ENCODE data around the gene EFHD1.

Gene EFHD1

DNA sequence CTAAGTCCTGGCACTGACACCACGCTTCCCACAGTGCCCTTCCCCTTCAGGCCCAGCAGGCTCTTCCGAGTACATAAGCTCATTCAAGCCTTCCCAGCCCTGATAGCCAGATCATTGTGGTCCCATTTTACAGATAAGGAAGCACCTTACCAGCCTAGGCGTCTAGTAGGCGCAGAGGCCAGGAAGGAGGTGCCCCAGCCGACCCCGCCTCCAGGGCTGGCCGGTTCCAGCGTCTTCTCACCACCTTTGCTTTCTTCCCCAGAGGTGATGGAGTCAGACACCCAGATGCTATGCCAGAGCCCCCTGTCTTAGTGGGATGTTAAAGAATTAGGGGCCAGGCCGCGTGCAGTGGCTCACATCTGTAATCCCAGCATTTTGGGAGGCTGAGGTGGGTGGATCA lies 28.9 kb upstream of the EFHD1 start:
- TF ChIP-seq POLR2A (IDR thresholded peaks at IDR 0.05; ENCODE audit: low read depth, low read length), result no peak
- DNase-seq (ENCODE audit: insufficient read length, low spot score) (no peak), FAIRE-seq (no peak)

DNA sequence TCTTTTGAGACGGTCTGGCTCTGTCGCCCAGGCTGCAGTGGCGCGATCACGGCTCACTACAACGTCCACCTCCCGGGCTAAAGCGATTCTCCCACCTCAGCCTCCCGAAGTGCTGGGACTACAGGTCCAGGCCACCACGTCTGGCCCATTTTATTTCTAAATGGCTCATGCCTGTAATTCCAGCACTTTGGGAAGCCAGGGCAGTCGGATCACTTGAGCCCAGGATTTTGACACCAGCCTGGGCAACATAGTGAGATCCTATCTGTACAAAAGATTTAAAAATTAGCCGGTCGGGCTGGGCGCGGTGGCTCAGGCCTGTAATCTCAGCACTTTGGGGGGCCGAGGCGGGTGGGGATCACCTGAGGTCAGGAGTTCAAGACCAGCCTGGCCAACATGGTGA lies 26.4 kb upstream of the EFHD1 start:
- DNase-seq (ENCODE audit: insufficient read length, low spot score), result no peak
- no peak for FAIRE-seq
- no peak for TF ChIP-seq POLR2A (IDR thresholded peaks at IDR 0.05; ENCODE audit: low read depth, low read length)

DNA sequence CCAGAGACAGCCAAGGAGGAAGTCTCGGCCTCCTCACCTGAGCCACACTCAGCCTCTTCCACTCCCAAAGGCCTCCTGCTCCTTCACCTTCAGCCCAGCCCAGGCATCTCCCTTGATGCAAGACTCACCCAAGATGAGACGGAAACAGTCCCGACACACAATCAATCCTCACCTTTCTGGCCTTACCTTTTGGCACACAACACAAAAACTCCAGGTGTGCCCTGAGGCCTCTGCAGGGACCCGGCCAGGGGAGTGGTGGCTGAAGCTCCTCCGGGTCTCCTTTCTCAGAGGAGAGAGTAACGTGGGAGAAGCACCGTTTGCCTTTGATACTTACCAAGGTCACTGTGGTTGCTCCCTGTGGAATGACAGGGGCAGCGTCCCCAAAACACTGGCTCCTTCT lies 23.8 kb upstream of the EFHD1 start:
- TF ChIP-seq POLR2A (IDR thresholded peaks at IDR 0.05; ENCODE audit: low read depth, low read length), result no peak
- no peak for FAIRE-seq
- no peak for DNase-seq (ENCODE audit: insufficient read length, low spot score)

DNA sequence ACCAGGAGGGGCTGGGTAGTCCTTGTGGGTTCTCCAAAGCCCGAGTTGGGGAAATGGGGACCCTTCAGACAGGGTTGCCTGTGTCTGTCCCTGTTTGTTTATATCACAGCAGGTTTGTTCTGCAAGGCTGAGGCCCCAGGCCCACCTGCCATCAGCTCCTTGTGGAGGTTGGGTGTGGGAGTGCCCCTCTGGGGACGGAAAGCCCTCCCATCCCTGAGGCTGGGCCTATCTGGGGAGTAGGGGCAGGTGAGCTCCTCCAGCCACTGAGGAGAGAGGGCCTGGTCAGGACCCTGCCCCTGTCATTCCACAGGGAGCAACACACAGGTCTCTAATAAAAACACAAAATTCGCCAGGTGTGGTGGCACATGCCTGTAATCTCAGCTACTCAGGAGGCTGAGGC lies 23.3 kb upstream of the EFHD1 start:
- no peak for TF ChIP-seq POLR2A (IDR thresholded peaks at IDR 0.05; ENCODE audit: low read depth, low read length)
- no peak for DNase-seq (ENCODE audit: insufficient read length, low spot score)
- no peak for FAIRE-seq

DNA sequence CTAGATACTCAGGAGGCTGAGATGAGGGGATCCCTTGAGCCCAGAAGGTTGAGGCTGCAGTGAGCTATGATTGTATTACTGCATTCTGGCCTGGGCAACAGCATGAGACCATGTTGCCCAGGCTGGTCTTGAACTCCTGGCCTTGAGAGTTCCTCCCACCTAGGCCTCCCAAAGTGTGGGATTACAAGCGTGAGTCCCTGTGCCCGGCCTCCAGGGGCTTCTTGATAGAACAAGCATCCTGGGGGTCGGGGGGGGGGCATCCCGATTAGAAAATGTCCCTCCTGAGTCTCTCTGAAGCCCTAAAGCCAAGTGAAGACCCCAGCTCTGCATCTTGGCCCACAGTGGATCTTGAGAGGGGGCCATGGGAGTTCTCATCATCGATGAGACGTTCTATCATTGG lies 22.3 kb upstream of the EFHD1 start:
- FAIRE-seq, result no peak
- no peak for DNase-seq (ENCODE audit: insufficient read length, low spot score)

DNA sequence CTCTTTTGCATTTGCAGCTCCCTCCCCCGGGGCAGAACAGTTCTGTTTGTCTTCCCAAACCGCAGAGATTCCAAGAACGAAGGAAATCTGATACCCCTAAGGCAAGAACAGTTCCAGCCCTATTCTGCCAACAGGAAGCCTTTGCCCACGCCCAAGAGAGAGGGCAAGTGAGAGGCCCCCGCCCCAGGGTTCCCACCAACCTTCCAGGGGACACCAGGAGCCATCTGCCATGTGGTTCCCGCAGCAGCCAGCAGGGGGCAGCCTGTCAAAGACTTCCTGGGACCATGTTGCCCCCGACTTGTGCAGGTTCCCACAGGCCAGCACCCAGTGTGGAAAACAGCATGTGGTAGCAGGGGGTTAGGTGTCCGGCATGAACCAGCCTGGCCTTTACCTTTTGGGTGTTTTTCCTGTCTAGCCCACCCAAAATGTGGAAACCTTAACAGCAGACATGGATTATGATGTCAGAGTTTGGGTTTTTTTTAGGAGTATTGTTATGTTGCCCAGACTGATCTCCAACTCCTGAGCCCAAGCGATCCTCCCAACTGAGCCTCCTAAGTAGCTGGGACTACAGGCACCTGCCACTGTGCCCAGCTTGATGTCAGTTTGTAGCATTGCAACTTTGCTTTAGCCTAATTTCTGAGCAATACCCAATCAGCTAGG lies 21.7 kb upstream of the EFHD1 start:
- DNase-seq (ENCODE audit: insufficient read length, low spot score) (peak; percentile 69), FAIRE-seq (no peak)
- no peak for TF ChIP-seq POLR2A (IDR thresholded peaks at IDR 0.05; ENCODE audit: low read depth, low read length)

More for the DNA sequence above, 22.3 kb upstream of the EFHD1 start:
- no peak for TF ChIP-seq POLR2A (IDR thresholded peaks at IDR 0.05; ENCODE audit: low read depth, low read length)

DNA sequence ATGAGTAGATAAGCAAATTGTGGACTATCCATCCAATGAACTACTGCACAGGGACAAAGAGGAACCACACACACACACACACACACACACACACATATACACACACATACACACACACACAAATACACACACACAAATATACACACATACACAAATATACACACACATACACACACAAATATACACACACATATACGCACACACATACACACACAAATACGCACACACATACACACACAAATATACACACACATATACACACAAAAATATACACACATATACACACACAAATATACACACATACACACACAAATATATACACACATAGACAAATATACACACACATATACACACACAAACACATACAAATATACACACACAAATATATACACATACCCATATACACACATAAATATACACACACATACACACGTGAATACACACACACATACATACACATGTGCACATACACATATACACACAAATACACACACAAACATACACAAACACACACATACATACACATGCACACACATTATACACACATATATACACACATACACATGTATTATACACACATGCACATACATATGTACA lies 19.8 kb upstream of the EFHD1 start:
- FAIRE-seq, result no peak

DNA sequence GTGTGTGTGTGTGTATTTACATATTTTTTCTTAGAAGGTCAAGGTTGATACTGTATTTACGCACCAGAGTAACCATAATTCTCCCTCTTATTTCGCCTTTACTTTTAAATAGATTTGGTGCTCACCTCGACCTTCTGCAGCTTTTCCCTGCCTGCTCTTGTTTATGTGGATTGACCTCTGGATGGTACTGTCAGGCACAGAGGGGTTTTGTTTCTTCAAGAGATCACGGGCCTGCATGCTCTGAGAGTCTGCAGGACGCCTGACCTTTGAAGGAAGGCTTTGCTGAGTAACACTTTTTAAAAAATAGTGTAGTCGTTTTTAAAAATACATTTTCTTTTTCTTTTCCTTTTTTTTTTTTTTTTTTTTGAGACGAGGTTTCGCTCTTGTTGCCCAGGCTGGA lies 18.1 kb upstream of the EFHD1 start:
- DNase-seq (ENCODE audit: insufficient read length, low spot score) (no peak), FAIRE-seq (no peak)
- TF ChIP-seq POLR2A (IDR thresholded peaks at IDR 0.05; ENCODE audit: low read depth, low read length), result no peak

More for the DNA sequence above, 19.8 kb upstream of the EFHD1 start:
- TF ChIP-seq POLR2A (IDR thresholded peaks at IDR 0.05; ENCODE audit: low read depth, low read length), result no peak
- DNase-seq (ENCODE audit: insufficient read length, low spot score), result no peak

DNA sequence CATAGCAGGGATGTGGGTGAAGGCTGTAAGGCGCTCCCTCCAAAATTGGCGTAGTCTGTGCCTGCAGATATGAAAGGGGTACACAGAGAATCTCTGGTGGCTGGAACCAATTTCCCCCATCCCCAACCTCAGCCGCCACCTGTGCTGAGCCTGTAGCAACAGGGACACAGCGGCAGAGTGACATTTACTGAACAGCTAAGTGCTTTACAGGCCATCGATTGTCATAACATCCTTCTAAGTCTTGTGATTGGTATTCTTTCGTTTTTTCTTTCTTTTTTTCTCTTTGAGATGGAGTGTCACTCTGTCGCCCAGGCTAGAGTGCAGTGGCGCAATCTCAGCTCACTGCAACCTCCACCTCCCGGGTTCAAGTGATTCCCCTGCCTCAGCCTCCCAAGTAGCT lies 12.2 kb upstream of the EFHD1 start:
- FAIRE-seq, result no peak

DNA sequence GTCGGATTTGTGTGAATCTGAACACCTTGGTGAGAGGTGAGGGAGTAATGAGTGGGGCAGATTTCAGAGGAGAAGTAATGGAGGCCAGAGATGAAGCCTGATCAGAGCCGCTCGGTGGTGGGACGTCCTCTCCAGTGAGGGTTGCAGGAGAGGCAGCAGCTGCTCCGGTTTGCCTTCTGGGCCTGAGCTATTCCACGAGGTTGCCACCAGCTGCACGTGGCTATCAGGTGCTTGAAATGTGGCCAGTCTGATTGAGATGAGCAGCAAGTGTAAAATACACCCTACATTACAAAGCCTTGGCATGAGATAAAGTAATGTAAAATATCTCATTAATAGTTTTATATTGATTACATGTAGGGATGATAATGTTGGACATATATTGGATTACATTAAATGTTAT lies 10.8 kb upstream of the EFHD1 start:
- TF ChIP-seq POLR2A (IDR thresholded peaks at IDR 0.05; ENCODE audit: low read depth, low read length), result no peak
- DNase-seq (ENCODE audit: insufficient read length, low spot score), result no peak
- FAIRE-seq, result no peak

More for the DNA sequence above, 12.2 kb upstream of the EFHD1 start:
- DNase-seq (ENCODE audit: insufficient read length, low spot score), result no peak
- TF ChIP-seq POLR2A (IDR thresholded peaks at IDR 0.05; ENCODE audit: low read depth, low read length), result no peak

DNA sequence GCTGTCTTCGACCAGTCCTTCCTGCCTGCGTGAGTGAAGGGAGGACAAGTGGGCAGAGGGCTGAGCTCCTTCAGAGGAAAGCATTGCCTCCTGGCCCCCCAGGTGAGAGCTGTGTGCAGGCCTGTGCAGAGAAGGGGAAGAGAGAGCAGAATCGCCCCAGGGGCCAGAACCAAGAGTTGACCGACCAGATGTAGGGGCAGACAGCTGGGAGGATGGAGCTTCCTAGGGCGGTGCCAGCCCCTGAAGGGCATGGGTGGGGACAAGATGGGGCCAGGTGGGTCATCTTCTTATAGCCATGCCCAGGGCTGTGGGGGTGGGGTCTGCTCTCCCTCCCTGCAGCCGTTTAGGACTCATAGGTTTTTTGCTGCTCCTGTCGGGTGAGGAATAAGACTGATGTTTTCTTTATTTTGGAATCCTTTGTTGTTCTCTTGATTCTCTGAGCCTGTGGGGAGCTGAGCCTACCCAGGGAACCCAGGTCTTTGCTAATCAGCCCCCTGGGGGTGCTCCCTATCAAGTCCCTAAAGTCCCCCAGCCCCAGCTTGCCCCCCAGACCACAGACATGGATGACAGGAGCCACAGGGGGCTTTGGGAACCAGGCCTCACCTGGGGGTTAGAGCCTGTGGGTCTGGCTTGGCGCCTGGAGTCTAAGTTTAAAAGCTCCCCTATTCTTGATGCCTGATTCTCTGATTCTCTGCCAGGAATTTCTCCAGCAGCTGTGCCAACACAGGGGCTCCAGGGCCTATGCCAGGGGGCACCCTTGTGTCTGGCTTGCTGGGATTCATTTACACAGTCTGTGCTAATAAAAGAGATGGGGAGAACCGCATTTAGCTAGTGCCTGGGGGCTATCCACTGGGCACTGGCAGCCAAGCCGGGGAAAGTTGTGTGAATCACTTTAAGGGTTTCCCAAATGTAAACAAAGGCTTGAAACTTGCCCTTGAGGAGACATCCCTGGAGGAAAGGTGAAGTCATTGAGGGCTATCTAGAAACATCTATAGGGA lies 9.3 kb upstream of the EFHD1 start:
- FAIRE-seq (no peak), DNase-seq (ENCODE audit: insufficient read length, low spot score) (no peak)
- TF ChIP-seq POLR2A (IDR thresholded peaks at IDR 0.05; ENCODE audit: low read depth, low read length), result no peak

DNA sequence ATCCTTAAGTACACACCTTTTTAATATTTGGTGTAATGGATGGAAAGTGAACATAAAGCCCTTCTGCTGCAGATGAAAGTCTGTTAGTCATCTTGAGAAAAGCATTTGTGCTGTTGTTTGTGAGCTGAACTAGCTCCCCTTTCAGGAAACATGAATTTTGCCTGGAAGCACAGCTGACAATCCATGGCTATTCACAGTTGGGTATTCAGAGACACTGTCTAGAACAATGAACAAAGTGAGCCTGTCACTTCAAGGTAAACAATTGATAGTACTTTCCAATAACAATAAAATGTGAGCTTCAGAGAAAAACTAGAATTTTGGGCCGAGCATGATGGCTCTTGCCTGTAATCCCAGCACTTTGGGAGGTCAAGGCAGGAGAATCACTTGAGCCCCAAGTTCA lies 6.8 kb upstream of the EFHD1 start:
- FAIRE-seq (no peak), DNase-seq (ENCODE audit: insufficient read length, low spot score) (no peak)
- TF ChIP-seq POLR2A (IDR thresholded peaks at IDR 0.05; ENCODE audit: low read depth, low read length), result no peak

DNA sequence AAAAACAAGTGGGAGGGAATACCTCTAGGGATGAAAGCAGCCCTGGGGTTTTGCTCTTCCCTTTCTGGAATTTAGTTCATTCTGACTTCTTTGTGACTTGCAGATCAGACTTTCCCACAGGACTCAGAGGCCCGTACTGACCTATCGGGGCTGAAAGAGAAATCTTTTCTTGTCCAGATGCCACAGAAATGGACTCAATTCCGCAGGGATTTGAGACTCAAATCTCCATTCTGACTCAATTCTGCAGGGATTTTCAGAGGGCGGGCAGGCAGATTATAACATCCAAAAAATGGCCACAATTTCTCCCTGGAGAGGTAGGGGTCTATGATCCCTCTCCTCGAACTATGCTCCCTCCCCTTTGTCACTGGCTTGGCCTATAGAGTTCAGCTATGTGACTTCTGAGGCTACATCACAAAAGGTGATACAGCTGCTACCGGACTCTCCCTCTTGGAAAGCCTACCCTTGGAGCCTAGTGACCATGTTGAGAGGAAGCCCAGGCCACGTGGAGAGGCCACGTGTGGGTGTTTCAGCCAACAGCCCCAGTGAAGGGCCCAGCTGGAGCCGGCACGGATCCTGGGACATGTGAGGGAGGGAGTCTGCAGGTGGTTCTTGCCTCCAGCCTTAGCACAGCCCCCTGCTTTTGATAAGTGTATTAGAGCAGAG lies 4.8 kb upstream of the EFHD1 start:
- DNase-seq (ENCODE audit: insufficient read length, low spot score), result no peak
- FAIRE-seq, result no peak
- TF ChIP-seq POLR2A (IDR thresholded peaks at IDR 0.05; ENCODE audit: low read depth, low read length), result no peak

DNA sequence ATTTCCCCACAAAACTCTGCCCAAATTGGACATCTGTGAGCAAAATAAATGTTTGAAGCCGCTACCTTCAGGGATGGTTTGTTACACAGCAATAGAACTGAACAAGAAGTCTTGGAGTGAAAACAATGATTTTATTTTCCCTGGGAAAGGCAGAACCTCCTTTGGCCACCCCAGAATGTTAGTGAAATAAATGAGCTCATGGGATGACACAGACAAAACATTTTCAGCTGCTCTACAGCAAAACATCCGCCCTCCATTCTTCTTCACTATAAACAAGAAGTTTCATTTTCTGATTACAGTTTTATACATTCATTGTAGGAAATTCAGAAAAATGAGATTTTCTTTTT lies 4.3 kb upstream of the EFHD1 start:
- no peak for DNase-seq (ENCODE audit: insufficient read length, low spot score)
- TF ChIP-seq POLR2A (IDR thresholded peaks at IDR 0.05; ENCODE audit: low read depth, low read length), result no peak
- no peak for FAIRE-seq
